ENCODE measurements around the gene LUC7L.
"Not testable (repeated sequence)": the region's sequence is repeated elsewhere in the genome, so short reads cannot be mapped to it uniquely, and the experiment has no call there.

LUC7L gene

DNA sequence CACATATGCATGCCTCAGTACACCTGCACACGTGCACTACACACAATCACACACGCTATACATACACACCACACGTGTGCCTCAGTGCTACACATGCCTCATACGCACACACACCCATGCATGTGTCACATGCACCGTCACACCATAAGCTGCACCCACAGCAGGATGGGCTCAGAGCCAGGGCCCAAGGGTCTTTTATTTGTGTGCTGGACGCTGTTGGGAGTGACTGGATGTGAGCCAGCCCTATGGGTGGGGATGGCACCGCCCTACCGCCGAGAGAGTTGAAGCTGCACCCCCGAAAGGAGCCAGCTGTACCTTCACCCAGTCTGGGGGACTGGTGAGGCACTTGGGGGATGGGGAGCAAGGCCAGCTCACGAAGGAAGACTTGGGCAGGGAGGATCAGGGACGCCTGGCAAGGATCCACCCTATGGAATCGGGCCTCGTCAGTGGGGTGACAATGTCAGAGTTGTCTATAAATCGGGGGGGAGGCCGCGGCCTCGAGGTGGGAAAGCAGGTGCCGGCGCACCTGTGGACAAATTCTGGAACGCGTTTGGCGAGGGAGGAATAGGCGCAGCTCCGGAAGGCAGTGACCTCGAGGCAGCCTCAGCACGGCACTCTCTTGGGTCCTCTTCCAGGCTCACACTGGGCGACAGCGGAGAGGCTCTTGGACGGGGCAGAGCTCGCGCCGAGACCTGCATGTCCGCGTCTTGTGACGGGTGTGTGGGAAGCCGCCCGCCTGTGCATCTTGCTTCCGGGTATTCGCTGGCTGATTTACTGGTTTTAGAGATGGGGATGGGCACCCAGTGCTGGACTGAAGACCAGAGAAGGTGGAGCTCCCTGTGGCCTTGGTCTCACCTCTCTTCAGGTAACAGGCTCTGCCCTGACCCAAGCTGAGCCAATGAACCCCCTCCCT is 39.1 kb upstream of the LUC7L start:
- H3K9ac ChIP-seq (ENCODE audit: low read length) = no peak overlapping the region
- no peaks in the 10 kb centered on the region for H3F3A ChIP-seq (ENCODE audit: insufficient read depth, low read length)
- H3K9me2 ChIP-seq (ENCODE audit: low read depth, low read length) = no peaks in the 10 kb centered on the region
- no peaks in the 10 kb centered on the region for H4K20me1 ChIP-seq (ENCODE audit: insufficient read depth, low read length)
- no peaks in the 10 kb centered on the region for H3K9me3 ChIP-seq (ENCODE audit: low read length)
- H3K4me3 ChIP-seq (ENCODE audit: low read depth, low read length, poor library complexity, severe bottlenecking) = no peak overlapping the region
- no peaks in the 10 kb centered on the region; the same call in none of the 2 replicates for H3K36me3 ChIP-seq (ENCODE audit: insufficient read depth, low read length)
- H3K4me2 ChIP-seq (ENCODE audit: low read length) = no peak overlapping the region
- H3K27ac ChIP-seq (ENCODE audit: low read depth, low read length, poor library complexity, severe bottlenecking) = no peak overlapping the region
- TF ChIP-seq, protein P1, sequence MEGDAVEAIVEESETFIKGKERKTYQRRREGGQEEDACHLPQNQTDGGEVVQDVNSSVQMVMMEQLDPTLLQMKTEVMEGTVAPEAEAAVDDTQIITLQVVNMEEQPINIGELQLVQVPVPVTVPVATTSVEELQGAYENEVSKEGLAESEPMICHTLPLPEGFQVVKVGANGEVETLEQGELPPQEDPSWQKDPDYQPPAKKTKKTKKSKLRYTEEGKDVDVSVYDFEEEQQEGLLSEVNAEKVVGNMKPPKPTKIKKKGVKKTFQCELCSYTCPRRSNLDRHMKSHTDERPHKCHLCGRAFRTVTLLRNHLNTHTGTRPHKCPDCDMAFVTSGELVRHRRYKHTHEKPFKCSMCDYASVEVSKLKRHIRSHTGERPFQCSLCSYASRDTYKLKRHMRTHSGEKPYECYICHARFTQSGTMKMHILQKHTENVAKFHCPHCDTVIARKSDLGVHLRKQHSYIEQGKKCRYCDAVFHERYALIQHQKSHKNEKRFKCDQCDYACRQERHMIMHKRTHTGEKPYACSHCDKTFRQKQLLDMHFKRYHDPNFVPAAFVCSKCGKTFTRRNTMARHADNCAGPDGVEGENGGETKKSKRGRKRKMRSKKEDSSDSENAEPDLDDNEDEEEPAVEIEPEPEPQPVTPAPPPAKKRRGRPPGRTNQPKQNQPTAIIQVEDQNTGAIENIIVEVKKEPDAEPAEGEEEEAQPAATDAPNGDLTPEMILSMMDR (IDR thresholded peaks at IDR 0.05; ENCODE audit: low read length) = no peak
- TF ChIP-seq EZH2 (IDR thresholded peaks at IDR 0.05; ENCODE audit: borderline replicate concordance, low read length) = no peak
- peaks cover 9% of the 10 kb centered on the region; the same call in 1 of the 2 replicates for H3K27me3 ChIP-seq (ENCODE audit: insufficient read depth, low read length)
- no peaks in the 10 kb centered on the region for H3K79me2 ChIP-seq (ENCODE audit: insufficient read depth, low read length)
- no peak overlapping the region for H2AFZ ChIP-seq (ENCODE audit: low read length)
- peaks cover 2% of the 10 kb centered on the region for H3K4me1 ChIP-seq (ENCODE audit: insufficient read depth, low read length, severe bottlenecking)

DNA sequence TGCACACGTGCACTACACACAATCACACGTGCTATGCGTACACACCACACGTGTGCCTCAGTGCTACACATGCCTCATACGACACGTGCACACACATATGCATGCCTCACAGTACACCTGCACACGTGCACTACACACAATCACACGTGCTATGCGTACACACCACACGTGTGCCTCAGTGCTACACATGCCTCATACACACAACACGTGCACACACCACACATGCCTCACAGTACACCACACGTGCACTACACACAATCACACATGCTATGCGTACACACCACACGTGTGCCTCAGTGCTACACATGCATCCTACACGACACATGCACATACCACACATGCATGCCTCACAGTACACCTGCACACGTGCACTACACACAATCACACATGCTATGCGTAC is 38.3 kb upstream of the LUC7L start:
- H3K27ac ChIP-seq (ENCODE audit: low read depth, low read length, poor library complexity, severe bottlenecking); H3F3A ChIP-seq (ENCODE audit: insufficient read depth, low read length); H3K27me3 ChIP-seq (ENCODE audit: insufficient read depth, low read length); H2AFZ ChIP-seq (ENCODE audit: low read length); H3K4me2 ChIP-seq (ENCODE audit: low read length); H3K4me1 ChIP-seq (ENCODE audit: insufficient read depth, low read length, severe bottlenecking); H4K20me1 ChIP-seq (ENCODE audit: insufficient read depth, low read length); H3K9me2 ChIP-seq (ENCODE audit: low read depth, low read length); H3K36me3 ChIP-seq (ENCODE audit: insufficient read depth, low read length); H3K4me3 ChIP-seq (ENCODE audit: low read depth, low read length, poor library complexity, severe bottlenecking); H3K9me3 ChIP-seq (ENCODE audit: low read length); H3K9ac ChIP-seq (ENCODE audit: low read length); H3K79me2 ChIP-seq (ENCODE audit: insufficient read depth, low read length): not testable (repeated sequence)

DNA sequence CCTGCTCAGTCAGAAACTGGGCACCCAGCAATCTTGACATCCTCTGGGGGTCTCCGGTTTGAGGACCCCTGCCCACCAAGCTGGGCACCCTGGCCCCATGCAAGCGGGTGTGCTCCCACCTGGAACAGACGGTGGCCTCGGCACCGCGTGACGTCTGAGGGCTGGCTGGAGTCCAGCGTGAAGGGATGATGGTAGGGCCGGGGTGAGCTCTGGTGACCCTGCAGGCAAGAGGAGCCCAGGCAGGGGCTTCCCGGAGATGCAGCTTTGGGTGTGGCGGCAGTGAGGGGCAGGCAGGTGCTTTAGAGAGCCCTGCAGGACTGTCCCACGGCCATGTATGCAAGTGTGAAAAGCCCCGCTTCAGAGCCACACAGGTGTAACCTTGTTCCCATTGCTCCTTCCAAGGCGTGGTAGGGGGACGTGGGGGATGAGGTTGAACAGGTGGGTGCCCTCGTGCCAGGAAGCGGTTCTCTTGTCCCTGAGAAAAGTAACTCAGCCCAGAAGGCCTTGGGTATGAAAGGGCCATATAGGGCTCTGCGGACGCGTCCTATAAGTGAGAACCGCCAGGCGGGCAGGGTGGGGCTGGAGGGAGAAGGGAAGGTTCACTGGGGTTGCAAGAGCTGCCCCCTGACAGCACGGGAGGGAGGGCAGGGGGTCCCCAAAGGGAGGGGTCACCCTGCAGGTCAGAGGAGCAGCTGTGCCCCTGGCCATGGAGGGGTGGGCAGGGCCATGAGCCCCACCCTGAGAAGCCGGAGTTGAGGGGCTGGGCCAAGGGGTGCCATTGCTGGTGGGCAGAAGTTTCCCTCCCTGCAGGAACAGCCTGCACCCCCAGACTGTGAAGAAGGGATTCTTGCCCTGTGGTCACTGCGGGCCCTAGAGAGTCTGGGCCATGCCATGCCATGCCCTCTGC is 37.3 kb upstream of the LUC7L start:
- Histone ChIP-seq H3K4me2 (ENCODE audit: low read length) (no peak overlapping the region), H3K4me3 (ENCODE audit: low read depth, low read length, poor library complexity, severe bottlenecking) (no peak overlapping the region), H3K36me3 (ENCODE audit: insufficient read depth, low read length) (peaks cover 10% of the 10 kb centered on the region), H3K9me3 (ENCODE audit: low read length) (no peaks in the 10 kb centered on the region), H3K79me2 (ENCODE audit: insufficient read depth, low read length) (no peaks in the 10 kb centered on the region), H2AFZ (ENCODE audit: low read length) (no peak overlapping the region), H3K9ac (ENCODE audit: low read length) (no peak overlapping the region), H3K4me1 (ENCODE audit: insufficient read depth, low read length, severe bottlenecking) (no peaks in the 10 kb centered on the region), H4K20me1 (ENCODE audit: insufficient read depth, low read length) (no peaks in the 10 kb centered on the region), H3F3A (ENCODE audit: insufficient read depth, low read length) (no peaks in the 10 kb centered on the region), H3K27ac (ENCODE audit: low read depth, low read length, poor library complexity, severe bottlenecking) (no peak overlapping the region), H3K9me2 (ENCODE audit: low read depth, low read length) (no peaks in the 10 kb centered on the region), H3K27me3 (ENCODE audit: insufficient read depth, low read length) (peaks cover 9% of the 10 kb centered on the region; the same call in 1 of the 2 replicates)
- no peak for TF ChIP-seq EZH2 (IDR thresholded peaks at IDR 0.05; ENCODE audit: borderline replicate concordance, low read length)
- TF ChIP-seq, protein P1 (IDR thresholded peaks at IDR 0.05; ENCODE audit: low read length) = no peak

Data from OCI-LY1 (cell line).